AG09319 (cell line): Measurements from ENCODE around the gene BBC3.

Source experiments
- DNase-seq: peaks from one replicate; pipeline ENCODE4 v3.0.0-alpha.2; 2010; ENCODE audit warnings: low read depth; ENCODE audit errors: extremely low read depth
- CTCF ChIP-seq: IDR thresholded peaks from 2 replicates; pipeline ENCODE4 v1.5.1; 2011; ENCODE audit warnings: low read depth, mild to moderate bottlenecking, inconsistent platforms, low read length, moderate library complexity

BBC3 gene

DNA sequence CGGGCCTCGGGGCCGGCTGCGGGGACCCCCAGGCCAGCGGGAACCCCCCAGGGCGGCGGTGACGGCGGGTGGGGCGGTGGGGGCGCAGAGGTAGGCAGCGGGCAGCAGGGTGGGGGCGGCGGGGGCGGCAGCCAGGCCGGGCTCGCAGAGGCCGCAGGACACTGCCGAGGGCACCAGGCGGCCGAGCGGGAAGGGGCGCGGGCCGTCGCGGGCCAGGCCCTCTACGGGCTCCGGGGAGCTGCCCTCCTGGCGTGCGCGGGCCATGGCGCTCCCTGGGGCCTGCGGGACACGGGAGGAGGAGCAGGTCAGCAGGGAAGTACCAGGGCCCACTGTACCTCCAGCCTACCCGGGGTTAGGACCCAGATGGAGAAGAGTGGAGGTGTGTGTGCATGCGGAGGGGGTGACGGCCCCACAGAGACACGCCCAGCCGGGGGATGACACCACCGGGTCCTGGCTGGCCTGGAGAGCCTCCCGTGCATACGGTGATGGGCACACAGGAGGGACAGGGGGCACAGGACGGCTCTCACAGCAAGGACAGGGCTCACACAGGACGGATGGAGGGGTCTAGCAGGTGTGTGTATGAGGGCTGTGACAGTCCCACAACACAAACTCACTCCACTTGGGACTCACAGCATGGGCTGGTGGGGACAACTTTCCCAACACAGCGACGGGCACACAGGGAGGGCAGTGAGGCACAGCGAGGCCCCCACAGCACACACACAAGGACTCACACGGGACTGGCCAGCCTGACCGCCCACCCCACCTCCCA is 2.6 kb downstream of the BBC3 start:
- TF ChIP-seq CTCF = no peak
- DNase-seq = no peak

GRCh38 chr19:47227352-47228167 is 3.4 kb downstream of the BBC3 start:
- no peak for TF ChIP-seq CTCF
- peak; percentile 93 for DNase-seq

DNA sequence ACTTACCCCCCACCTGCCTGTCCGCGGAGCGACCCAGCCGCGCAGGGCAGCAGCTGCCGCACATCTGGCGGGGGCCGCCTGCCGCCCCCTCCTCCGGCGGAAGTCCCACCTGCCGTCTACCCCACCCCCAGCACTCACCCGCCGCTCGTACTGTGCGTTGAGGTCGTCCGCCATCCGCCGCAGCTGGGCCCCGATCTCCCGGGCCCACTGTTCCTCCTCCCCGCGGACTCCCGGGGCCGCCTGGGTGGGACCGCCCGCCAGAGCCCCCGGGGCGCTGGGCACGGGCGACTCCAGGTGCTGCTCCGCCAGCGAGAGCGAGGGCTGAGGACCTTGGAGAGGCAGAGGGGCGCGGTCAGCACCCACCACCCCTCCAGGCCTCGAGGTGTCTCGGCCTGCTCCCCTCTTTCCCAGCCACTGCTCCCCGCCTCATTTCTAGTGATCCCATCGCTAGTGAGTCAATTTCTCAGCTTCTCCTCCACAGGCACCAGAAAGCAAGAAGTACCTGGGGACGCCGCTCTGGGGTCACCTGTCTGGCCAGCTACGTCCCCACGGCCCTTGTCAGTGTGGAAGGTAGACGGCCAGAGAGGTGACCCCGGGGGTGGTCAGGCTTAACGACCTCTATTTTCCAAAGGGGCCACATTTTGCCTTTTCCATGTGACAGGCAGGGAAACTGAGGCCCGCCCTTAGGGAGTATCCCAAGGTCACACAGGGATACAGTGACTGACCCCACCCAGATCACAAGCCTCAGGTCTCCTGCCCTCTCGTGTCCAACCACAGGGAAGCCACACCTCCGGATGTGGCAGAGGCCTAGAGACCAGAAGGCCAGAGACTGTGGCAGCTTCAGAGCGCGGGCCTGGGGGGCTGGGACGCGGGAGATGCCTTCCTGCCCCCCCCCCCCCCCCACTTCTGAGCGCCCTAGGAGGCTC is 4.3 kb downstream of the BBC3 start:
- DNase-seq = peak; percentile 67
- no peak for TF ChIP-seq CTCF

DNA sequence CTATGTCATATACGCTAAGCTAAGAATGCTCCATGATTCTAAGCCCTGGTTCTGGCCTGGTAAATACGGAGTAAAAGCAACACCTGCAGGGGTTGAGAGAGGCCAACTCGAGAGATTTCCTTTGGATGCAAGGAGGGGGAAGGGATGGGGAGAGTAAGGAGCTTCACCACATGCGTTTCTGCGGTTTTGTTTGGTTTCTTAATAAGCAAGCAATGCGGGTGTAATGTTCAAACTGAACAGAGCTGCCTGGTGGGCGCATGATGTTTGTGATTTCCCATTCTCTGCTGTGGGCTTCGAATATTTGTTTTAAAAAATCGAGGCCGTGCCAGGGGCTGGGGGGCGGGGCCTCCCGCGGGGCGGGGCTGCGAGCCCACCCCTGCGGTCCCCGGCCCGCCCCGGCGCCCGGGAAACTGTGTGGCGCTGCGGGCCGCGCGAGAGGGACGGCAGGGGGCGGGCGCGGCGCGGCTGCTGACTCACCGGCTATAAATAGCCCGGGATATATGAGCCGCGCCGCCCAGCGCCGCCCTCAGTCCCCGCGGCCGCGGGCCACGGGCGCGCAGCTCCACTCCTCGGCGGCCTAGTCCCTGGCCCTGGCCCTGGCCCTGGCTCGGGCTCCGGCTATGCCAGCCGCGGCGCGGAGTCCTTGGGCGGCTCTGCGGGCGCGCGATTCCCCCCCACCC is 5.1 kb downstream of the BBC3 start:
- DNase-seq = peak; percentile 78
- 0 out of 2 replicates have a peak, but pooled peaks have one; percentile 1 for TF ChIP-seq CTCF

GRCh38 chr19:47221890-47222289 is 9.1 kb downstream of the BBC3 start:
- TF ChIP-seq CTCF = no peak
- no peak for DNase-seq

DNA sequence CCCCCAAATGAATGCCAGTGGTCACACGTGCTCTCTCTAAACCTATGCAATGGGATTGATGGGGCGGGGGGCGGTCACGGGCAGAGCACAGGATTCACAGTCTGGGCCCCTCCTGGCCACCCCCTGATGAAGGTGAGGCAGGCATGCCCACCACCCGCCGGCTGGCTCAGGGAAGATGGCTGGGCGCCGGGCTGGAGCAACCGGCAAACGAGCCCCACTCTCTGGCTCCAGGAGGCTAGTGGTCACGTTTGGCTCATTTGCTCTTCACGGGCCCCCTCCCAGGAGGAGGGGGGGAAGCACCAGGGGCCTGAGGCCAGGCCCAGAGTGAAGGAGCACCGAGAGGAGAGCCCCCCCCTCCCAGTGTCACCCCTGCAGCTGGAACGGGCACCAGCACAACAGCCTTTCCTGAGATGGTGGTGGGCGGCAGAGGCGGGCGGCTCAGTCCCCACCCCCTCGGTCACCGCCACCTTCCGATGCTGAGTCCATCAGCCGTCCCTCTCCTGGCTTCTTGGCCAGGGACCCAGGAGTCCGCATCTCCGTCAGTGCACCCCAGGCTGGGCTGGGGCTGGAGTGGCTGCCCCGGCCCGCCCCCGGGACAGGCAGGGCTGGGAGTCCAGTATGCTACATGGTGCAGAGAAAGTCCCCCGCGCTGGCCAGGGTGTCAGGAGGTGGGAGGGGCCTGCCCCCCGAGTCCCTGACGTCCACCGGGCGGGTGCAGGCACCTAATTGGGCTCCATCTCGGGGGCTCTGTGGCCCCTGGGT is 9.7 kb downstream of the BBC3 start:
- no peak for TF ChIP-seq CTCF
- DNase-seq = no peak
